B cell (primary cell): Measurements from ENCODE around the gene ATG12. TPM values are rescaled to one million over a fixed set of nuclear protein-coding genes. Genes with fewer than 3 reads are reported as not detected.

ENCODE experiments used
- ATAC-seq: fragments of 200-7000 bp; cut with Tn5 transposase; one replicate; pipeline ENCODE4 v1.10.0; 2021; ENCODE audit warnings: low read depth, mild to moderate bottlenecking, moderate number of reproducible peaks, moderate library complexity
- CTCF ChIA-PET: fragments of 350-600 bp; sonication (Branson Sonifier 250); formaldehyde crosslinking; loops from one replicate; lab custom pipeline; 2021; ENCODE audit warnings: antibody characterized with exemption, inconsistent platforms; lab: Charles Lee
- POLR2A ChIA-PET: fragments of 350-600 bp; sonication (Branson Sonifier 250); formaldehyde crosslinking; loops from one replicate; lab custom pipeline; 2021; ENCODE audit warnings: antibody characterized with exemption; lab: Charles Lee
- DNase-seq: peaks from one replicate; pipeline ENCODE4 v3.0.0; 2013
- H2AFZ ChIP-seq: 2 replicates; pipeline ENCODE4 v1.6.1; 2012; ENCODE audit warnings: mild to moderate bottlenecking, low read depth, low read length; ENCODE audit not compliant: insufficient read depth, poor library complexity, severe bottlenecking
- H3K27ac ChIP-seq, 2 donors: 1 replicate in 1 of 2; 2 replicates in 1 of 2; pipeline ENCODE4 v1.5.1; 2012 to 2013; ENCODE audit warnings: low read length in 2 of 2, mild to moderate bottlenecking in 2 of 2, moderate library complexity in 1 of 2
- H3K27me3 ChIP-seq, 4 experiments: fragments of 200-600 bp in 1 of 4; sonication (generic) in 1 of 4; replicated peaks in 1 of 4; 1 replicate in 2 of 4; 2 replicates in 2 of 4; pipeline versions ENCODE4 v1.6.1 to v1.7.0; 2013 to 2016; ENCODE audit warnings: low read length in 3 of 4, mild to moderate bottlenecking in 2 of 4, mixed read lengths in 1 of 4, moderate library complexity in 1 of 4; ENCODE audit not compliant: insufficient read depth in 4 of 4, control insufficient read depth in 3 of 4; ENCODE audit errors: control extremely low read depth in 1 of 4
- H3K36me3 ChIP-seq, 2 experiments: replicated peaks in 1 of 2; 1 replicate in 1 of 2; 2 replicates in 1 of 2; pipeline versions ENCODE4 v1.6.1 to v1.7.1; 2013; ENCODE audit warnings: low read length in 1 of 2; ENCODE audit not compliant: insufficient read depth in 2 of 2, control insufficient read depth in 1 of 2; ENCODE audit errors: control extremely low read depth in 1 of 2, extremely low read depth in 1 of 2
- H3K4me1 ChIP-seq, 2 donors: fragments of 200-600 bp in 1 of 2; sonication (generic) in 1 of 2; 1 replicate in 1 of 2; 2 replicates in 1 of 2; pipeline versions ENCODE4 v1.5.1 to v1.6.1; 2013 to 2017; ENCODE audit warnings: low read length in 2 of 2; ENCODE audit not compliant: control insufficient read depth in 2 of 2, insufficient read depth in 2 of 2
- H3K4me2 ChIP-seq: replicated peaks from 2 replicates; pipeline ENCODE3; 2012; ENCODE audit warnings: mild to moderate bottlenecking, low read depth, low read length; ENCODE audit not compliant: poor library complexity, severe bottlenecking
- H3K4me3 ChIP-seq, 5 experiments: fragments of 200-600 bp in 1 of 5; sonication (generic) in 1 of 5; 1 replicate in 3 of 5; 2 replicates in 2 of 5; pipeline versions ENCODE4 v1.5.1 to v1.7.0; 2011 to 2016; ENCODE audit warnings: low read length in 4 of 5, mild to moderate bottlenecking in 4 of 5, low read depth in 2 of 5, control low read depth in 1 of 5, moderate library complexity in 1 of 5; ENCODE audit not compliant: insufficient read depth in 1 of 5; ENCODE audit errors: control extremely low read depth in 1 of 5, extremely low read depth in 1 of 5
- H3K79me2 ChIP-seq: fragments of 200-600 bp; sonication (generic); one replicate; pipeline ENCODE4 v1.6.0; 2016; ENCODE audit warnings: low read length; ENCODE audit not compliant: control insufficient read depth, insufficient read depth
- H3K9ac ChIP-seq: fragments of 200-600 bp; sonication (generic); 2 replicates; pipeline ENCODE4 v1.6.1; 2017; ENCODE audit warnings: mild to moderate bottlenecking, low read length, moderate library complexity
- H3K9me3 ChIP-seq, 3 donors: one replicate each; pipeline versions ENCODE4 v1.6.1 to v1.7.1; 2013; ENCODE audit warnings: low read length in 2 of 3; ENCODE audit not compliant: control insufficient read depth in 2 of 3, insufficient read depth in 1 of 3; ENCODE audit errors: control extremely low read depth in 1 of 3
- H4K20me1 ChIP-seq: 2 replicates; pipeline ENCODE4 v1.6.0; 2012; ENCODE audit warnings: mild to moderate bottlenecking, low read length; ENCODE audit not compliant: insufficient read depth, control insufficient read depth, poor library complexity, severe bottlenecking
- H3K27ac Mint-ChIP-seq: one replicate; pipeline ENCODE4 v1.8.0; 2021; ENCODE audit warnings: mixed read lengths
- H3K27me3 Mint-ChIP-seq: one replicate; pipeline ENCODE4 v1.8.0; 2021; ENCODE audit warnings: mixed read lengths
- H3K4me1 Mint-ChIP-seq: one replicate; pipeline ENCODE4 v1.8.0; 2021; ENCODE audit warnings: mixed read lengths
- H3K4me3 Mint-ChIP-seq: one replicate; pipeline ENCODE4 v1.8.0; 2021; ENCODE audit warnings: mixed read lengths
- H3K9me3 Mint-ChIP-seq: one replicate; pipeline ENCODE4 v1.8.0; 2022; ENCODE audit warnings: mixed read lengths; ENCODE audit not compliant: insufficient read depth
- CTCF ChIP-seq: fragments of 200-600 bp; IDR thresholded peaks from one replicate; pipeline ENCODE4 v1.8.0; 2022; ENCODE audit warnings: antibody characterized with exemption, mild to moderate bottlenecking
- EZH2 ChIP-seq: IDR thresholded peaks from 2 replicates; pipeline ENCODE4 v1.6.1; 2012; ENCODE audit warnings: borderline replicate concordance, low read depth, mild to moderate bottlenecking, moderate library complexity, low read length; ENCODE audit not compliant: insufficient read depth, poor library complexity, severe bottlenecking
- WGBS: methylation state at CpG from one replicate; pipeline ENCODE4 v1.1.5; 2013; ENCODE audit warnings: missing lambda C conversion rate; ENCODE audit not compliant: insufficient coverage; 5-methylcytosine and 5-hydroxymethylcytosine counted together
- intact Hi-C: fragments of 100-400 bp; cut with micrococcal nuclease; formaldehyde crosslinking; loops from one replicate; pipeline ENCODE4 v1.10.0; 2022
- polyA plus RNA-seq: library from polyadenylated mRNA; depleted of rRNA; stranded (reverse); fragments of >200 nt; gene quantifications from 2 replicates; pipeline ENCODE4 v1.2.3, GENCODE V29; 2012
- total RNA-seq, 2 donors: library from RNA; stranded (reverse); fragments of 120-200 nt in 1 of 2; gene quantifications; 1 replicate in 1 of 2; 2 replicates in 1 of 2; pipeline versions ENCODE4 v1.2.3 to v1.2.4, GENCODE V29; 2013 to 2022

The ATG12 gene
- total and polyA plus RNA-seq, 2 donors (not counting 1 experiment from before 2014, with no cell fraction given): 60.8 to 97.5 TPM

DNA sequence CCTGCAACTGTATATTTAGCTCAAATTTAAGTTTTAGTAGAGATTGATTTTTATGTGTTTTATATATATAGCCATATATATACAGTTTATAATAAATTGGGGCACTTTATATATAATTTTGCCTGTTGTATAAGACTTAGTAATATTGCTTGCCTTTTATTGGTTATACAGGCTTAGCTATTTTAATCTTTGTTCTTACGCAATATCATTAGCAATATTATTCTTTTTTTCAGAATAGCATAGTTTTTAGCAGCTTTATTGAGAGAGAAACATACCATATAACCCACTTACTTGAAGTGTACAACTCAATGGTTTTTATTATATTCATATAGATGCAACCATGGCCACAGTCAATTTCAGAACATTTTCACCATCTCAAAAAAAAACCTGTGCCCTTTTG is 52.9 kb downstream of the ATG12 start:
- H3K36me3 ChIP-seq: no peaks in the 10 kb centered on the region
- H3K4me3 ChIP-seq: no peak overlapping the region
- no peak overlapping the region for H2AFZ ChIP-seq
- Mint-ChIP-seq H3K4me1 (no peaks in the 10 kb centered on the region), H3K4me3 (no peak overlapping the region), H3K27ac (no peak overlapping the region), H3K9me3 (no peaks in the 10 kb centered on the region), H3K27me3 (peaks cover 61% of the 10 kb centered on the region)
- WGBS: no CpG with 5 or more reads among the region's 1 CpG
- H3K27me3 ChIP-seq: peaks cover 0 to 30% (median 5%) of the 10 kb centered on the region in 4 experiments
- no peak overlapping the region for H3K4me2 ChIP-seq
- no peak overlapping the region for H3K9ac ChIP-seq
- POLR2A ChIA-PET: no interaction called here
- H3K9me3 ChIP-seq: peaks cover 0 to 3% (median 0%) of the 10 kb centered on the region in 3 donors
- ATAC-seq: no peak
- no peak for TF ChIP-seq EZH2
- no peak for TF ChIP-seq CTCF
- no peaks in the 10 kb centered on the region for H3K79me2 ChIP-seq
- no peak overlapping the region for H3K27ac ChIP-seq
- H3K4me1 ChIP-seq: no peaks in the 10 kb centered on the region
- CTCF ChIA-PET: no interaction called here
- intact Hi-C loops: no loop called here
- no peak for DNase-seq
- H4K20me1 ChIP-seq: no peaks in the 10 kb centered on the region

DNA sequence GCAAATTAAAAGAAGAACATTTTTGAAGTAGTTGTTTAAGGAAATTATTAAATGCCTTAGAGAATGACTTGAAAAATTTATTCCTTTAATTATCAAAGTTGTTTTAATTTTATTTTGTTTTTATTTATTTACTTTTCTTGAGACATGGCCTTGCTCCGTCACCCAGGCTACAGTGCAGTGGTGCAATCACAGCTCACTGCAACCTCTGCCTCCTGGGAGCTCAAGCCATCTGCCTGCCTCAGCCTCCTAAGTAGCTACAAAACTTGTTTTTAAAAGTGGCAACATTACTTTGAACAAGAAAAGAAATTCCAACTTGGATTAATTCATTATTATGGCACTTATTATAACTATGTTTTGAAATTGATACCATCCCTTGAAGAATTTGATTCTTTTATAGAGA is 53.9 kb downstream of the ATG12 start:
- Mint-ChIP-seq H3K9me3 (no peaks in the 10 kb centered on the region), H3K4me3 (no peak overlapping the region), H3K27me3 (peaks cover 53% of the 10 kb centered on the region), H3K4me1 (no peaks in the 10 kb centered on the region), H3K27ac (no peak overlapping the region)
- Histone ChIP-seq H3K9me3 (peaks cover 0 to 3% (median 0%) of the 10 kb centered on the region in 3 donors), H3K9ac (no peak overlapping the region), H3K27ac (no peak overlapping the region), H3K36me3 (no peaks in the 10 kb centered on the region), H3K27me3 (peaks cover 0 to 30% (median 5%) of the 10 kb centered on the region in 4 experiments), H2AFZ (no peak overlapping the region), H3K4me3 (no peak overlapping the region), H3K79me2 (no peaks in the 10 kb centered on the region), H3K4me1 (no peaks in the 10 kb centered on the region), H3K4me2 (no peak overlapping the region), H4K20me1 (no peaks in the 10 kb centered on the region)
- intact Hi-C loops: no loop called here
- no peak for DNase-seq
- WGBS: 0% methylated on average over 1 of the region's 1 CpG
- POLR2A ChIA-PET: no interaction called here
- no peak for TF ChIP-seq CTCF
- TF ChIP-seq EZH2: no peak
- CTCF ChIA-PET: no interaction called here
- no peak for ATAC-seq
